Smooth muscle cell of the brain vasculature (primary cell): ENCODE data around the gene NEGR1.
A peak's percentile ranks its signal among the peaks of the same experiment; 100 is the strongest.

Experiments
- DNase-seq: peaks from one replicate; pipeline ENCODE4 v3.0.0-alpha.2; 2012; ENCODE audit warnings: low read depth, low spot score

NEGR1 gene

GRCh38 chr1:71638081-71638766 is 644.1 kb downstream of the NEGR1 start:
- DNase-seq = no peak

- no peak for DNase-seq
Measured at GRCh38 chr1:71635568-71635967, 646.8 kb downstream of the NEGR1 start.

- no peak for DNase-seq
Measured at GRCh38 chr1:71634159-71634558, 648.2 kb downstream of the NEGR1 start.

GRCh38 chr1:71630073-71630472 is 652.3 kb downstream of the NEGR1 start:
- DNase-seq = no peak

- no peak for DNase-seq
Measured at GRCh38 chr1:71625004-71625403, 657.3 kb downstream of the NEGR1 start.

GRCh38 chr1:71623888-71624287 is 658.5 kb downstream of the NEGR1 start:
- DNase-seq = no peak

- DNase-seq = no peak
Measured at GRCh38 chr1:71621785-71622184, 660.6 kb downstream of the NEGR1 start.

- no peak for DNase-seq
Measured at GRCh38 chr1:71618766-71619530, 663.4 kb downstream of the NEGR1 start.

GRCh38 chr1:71618191-71618590 is 664.1 kb downstream of the NEGR1 start:
- DNase-seq = no peak

GRCh38 chr1:71610476-71610875 is 671.9 kb downstream of the NEGR1 start:
- no peak for DNase-seq

GRCh38 chr1:71603044-71603776 is 679.1 kb downstream of the NEGR1 start:
- no peak for DNase-seq

- DNase-seq = no peak
Measured at GRCh38 chr1:71600023-71600422, 682.3 kb downstream of the NEGR1 start.

GRCh38 chr1:71599306-71599705 is 683.0 kb downstream of the NEGR1 start:
- DNase-seq = no peak

GRCh38 chr1:71593523-71593922 is 688.8 kb downstream of the NEGR1 start:
- DNase-seq = no peak

GRCh38 chr1:71592646-71593274 is 689.6 kb downstream of the NEGR1 start:
- no peak for DNase-seq

- no peak for DNase-seq
Measured at GRCh38 chr1:71589005-71589404, 693.3 kb downstream of the NEGR1 start.

GRCh38 chr1:71587961-71588360 is 694.4 kb downstream of the NEGR1 start:
- DNase-seq = peak; percentile 3

GRCh38 chr1:71586030-71586429 is 696.3 kb downstream of the NEGR1 start:
- DNase-seq = no peak

GRCh38 chr1:71583756-71584155 is 698.6 kb downstream of the NEGR1 start:
- no peak for DNase-seq

GRCh38 chr1:71582673-71583072 is 699.7 kb downstream of the NEGR1 start:
- DNase-seq = no peak

- DNase-seq = no peak
Measured at GRCh38 chr1:71577451-71578131, 704.7 kb downstream of the NEGR1 start.
